GM18867 (cell line): ENCODE data around the gene SPINK8.
"Not testable (repeated sequence)": the region's sequence is repeated elsewhere in the genome, so short reads cannot be mapped to it uniquely, and the experiment has no call there.

ENCODE experiments used
- ATAC-seq: cut with Tn5 transposase; IDR thresholded peaks from one replicate; pipeline ENCODE4 v1.9.1; 2021; ENCODE audit warnings: mild to moderate bottlenecking, moderate library complexity; ENCODE audit not compliant: unreplicated experiment

The SPINK8 gene

GRCh38 chr3:48331706-48332435 lies 1.6 kb downstream of the SPINK8 start:
- not testable (repeated sequence) for ATAC-seq

GRCh38 chr3:48320996-48321395 lies 12.5 kb downstream of the SPINK8 start:
- ATAC-seq = no peak

- no peak for ATAC-seq
Observed at GRCh38 chr3:48318713-48319468, 14.6 kb downstream of the SPINK8 start.

- no peak for ATAC-seq
Observed at GRCh38 chr3:48314542-48314941, 18.9 kb downstream of the SPINK8 start.

GRCh38 chr3:48306860-48307530 lies 26.5 kb downstream of the SPINK8 start:
- no peak for ATAC-seq

GRCh38 chr3:48306290-48306689 lies 27.2 kb downstream of the SPINK8 start:
- no peak for ATAC-seq

- no peak for ATAC-seq
Observed at GRCh38 chr3:48305396-48305795, 28.1 kb downstream of the SPINK8 start.

GRCh38 chr3:48303021-48303420 lies 30.4 kb downstream of the SPINK8 start:
- ATAC-seq = no peak

GRCh38 chr3:48301800-48302166 lies 31.7 kb downstream of the SPINK8 start:
- ATAC-seq = no peak

- peak; percentile 70 for ATAC-seq
Observed at GRCh38 chr3:48301020-48301799, 32.3 kb downstream of the SPINK8 start, which contains the start of gene NME6. Gene NME6, minus strand, starts transcription at chr3:48301367.

- peak; percentile 51 for ATAC-seq
Observed at GRCh38 chr3:48299746-48300712, 33.4 kb downstream of the SPINK8 start.

- no peak for ATAC-seq
Observed at GRCh38 chr3:48297111-48297810, 36.2 kb downstream of the SPINK8 start.

- no peak for ATAC-seq
Observed at GRCh38 chr3:48296699-48297098, 36.8 kb downstream of the SPINK8 start.

- ATAC-seq = no peak
Observed at GRCh38 chr3:48294611-48295263, 38.7 kb downstream of the SPINK8 start.

GRCh38 chr3:48289659-48290058 lies 43.8 kb downstream of the SPINK8 start:
- ATAC-seq = no peak

GRCh38 chr3:48287034-48287433 lies 46.4 kb downstream of the SPINK8 start:
- no peak for ATAC-seq

- no peak for ATAC-seq
Observed at GRCh38 chr3:48286308-48286707, 47.2 kb downstream of the SPINK8 start.

- no peak for ATAC-seq
Observed at GRCh38 chr3:48285675-48286074, 47.8 kb downstream of the SPINK8 start.

- no peak for ATAC-seq
Observed at GRCh38 chr3:48285132-48285531, 48.3 kb downstream of the SPINK8 start.
